Thyroid gland (tissue), 4 donors: ENCODE data around the gene GRB10. TPM values are rescaled to one million over a fixed set of nuclear protein-coding genes. Genes with fewer than 3 reads are reported as not detected.

Experiments used
- DNase-seq, 2 donors: peaks; one replicate each; pipeline ENCODE4 v3.0.0-alpha.2; 2019
- H3K27ac ChIP-seq, 3 donors: fragments of 200-600 bp; sonication (generic); 1 replicate in 2 of 3; 2 replicates in 1 of 3; pipeline ENCODE4 v1.5.1; 2016 to 2019; ENCODE audit warnings: mild to moderate bottlenecking in 1 of 3, moderate library complexity in 1 of 3
- H3K27me3 ChIP-seq: fragments of 200-600 bp; sonication (generic); one replicate; pipeline ENCODE4 v1.5.1; 2019
- H3K36me3 ChIP-seq, 2 donors: fragments of 200-600 bp; sonication (generic); one replicate each; pipeline ENCODE4 v1.5.1; 2016 to 2019
- H3K4me1 ChIP-seq, 2 donors: fragments of 200-600 bp; sonication (generic); one replicate each; pipeline ENCODE4 v1.5.1; 2017 to 2019
- H3K4me3 ChIP-seq, 3 donors: fragments of 200-600 bp; sonication (generic); replicated peaks in 1 of 3; 1 replicate in 2 of 3; 2 replicates in 1 of 3; pipeline ENCODE4 v1.5.1; 2016; ENCODE audit warnings: mild to moderate bottlenecking in 1 of 3
- H3K9me3 ChIP-seq: fragments of 200-600 bp; sonication (generic); one replicate; pipeline ENCODE4 v1.5.1; 2017
- CTCF ChIP-seq, 6 experiments: fragments of 200-600 bp in 3 of 6; fragments of 450-650 bp in 3 of 6; sonication (generic) in 3 of 6; IDR thresholded peaks; one replicate each; pipeline ENCODE4 v1.5.1; 2016 to 2019; ENCODE audit warnings: antibody characterized with exemption in 6 of 6, mild to moderate bottlenecking in 2 of 6, inconsistent platforms in 1 of 6, moderate library complexity in 1 of 6
- POLR2A ChIP-seq, 2 donors: fragments of 450-650 bp; IDR thresholded peaks; one replicate each; pipeline ENCODE4 v1.6.1; 2017; ENCODE audit warnings: antibody characterized with exemption in 2 of 2, mild to moderate bottlenecking in 2 of 2, moderate library complexity in 1 of 2
- WGBS, 2 donors: methylation state at CpG; one replicate each; pipeline ENCODE4 v1.1.5; 2017; 5-methylcytosine and 5-hydroxymethylcytosine counted together
- intact Hi-C: fragments of 100-400 bp; cut with DNase I; formaldehyde crosslinking; loops from one replicate; pipeline ENCODE4 v1.15.1; 2023
- total RNA-seq, 4 donors: library from RNA; depleted of rRNA; stranded (reverse); fragments of >200 nt; gene quantifications; one replicate each; pipeline ENCODE4 v1.2.3, GENCODE V29; 2016

Gene GRB10
- total RNA-seq, 4 donors from 2014 or later = 21.3 to 99.2 (median 39.6) TPM

- no peak for DNase-seq
- intact Hi-C loops = no loop called here
- H3K27me3 ChIP-seq = no peaks in the 10 kb centered on the region
- no peaks in the 10 kb centered on the region for H3K4me1 ChIP-seq
- no peak overlapping the region for H3K4me3 ChIP-seq
- H3K9me3 ChIP-seq = no peaks in the 10 kb centered on the region
- no peak overlapping the region for H3K27ac ChIP-seq
- H3K36me3 ChIP-seq = peaks cover 0 to 4% of the 10 kb centered on the region in 2 donors
- TF ChIP-seq POLR2A (IDR thresholded peaks at IDR 0.05) (no peak), CTCF (IDR thresholded peaks at IDR 0.05) (no peak)
- 84 to 86% methylated on average over 7 of the region's 7 CpGs for WGBS, 2 donors
Measured at GRCh38 chr7:50594734-50595485, 187.8 kb downstream of the GRB10 start.

GRCh38 chr7:50594136-50594535 is 188.6 kb downstream of the GRB10 start:
- no peaks in the 10 kb centered on the region for H3K4me1 ChIP-seq
- H3K9me3 ChIP-seq = no peaks in the 10 kb centered on the region
- no peak for DNase-seq
- intact Hi-C loops = no loop called here
- 81 to 91% methylated on average over 4 of the region's 4 CpGs for WGBS, 2 donors
- no peaks in the 10 kb centered on the region for H3K27me3 ChIP-seq
- no peak overlapping the region for H3K27ac ChIP-seq
- H3K36me3 ChIP-seq = peaks cover 0 to 4% of the 10 kb centered on the region in 2 donors
- H3K4me3 ChIP-seq = no peak overlapping the region
- TF ChIP-seq POLR2A (IDR thresholded peaks at IDR 0.05) = no peak
- no peak for TF ChIP-seq CTCF (IDR thresholded peaks at IDR 0.05)

GRCh38 chr7:50592940-50593339 is 189.8 kb downstream of the GRB10 start:
- H3K9me3 ChIP-seq = no peaks in the 10 kb centered on the region
- WGBS, 2 donors = 88 to 94% methylated on average over 13 of the region's 13 CpGs
- intact Hi-C loops = no loop called here
- H3K4me1 ChIP-seq = no peaks in the 10 kb centered on the region
- no peak overlapping the region for H3K27ac ChIP-seq
- no peaks in the 10 kb centered on the region for H3K27me3 ChIP-seq
- DNase-seq = no peak
- no peak for TF ChIP-seq CTCF (IDR thresholded peaks at IDR 0.05)
- TF ChIP-seq POLR2A (IDR thresholded peaks at IDR 0.05) = no peak
- no peak overlapping the region for H3K4me3 ChIP-seq
- peaks cover 0 to 4% of the 10 kb centered on the region in 2 donors for H3K36me3 ChIP-seq

GRCh38 chr7:50591480-50592438 is 190.9 kb downstream of the GRB10 start:
- peaks cover 0 to 4% of the 10 kb centered on the region in 2 donors for H3K36me3 ChIP-seq
- intact Hi-C loops = no loop called here
- no peak for TF ChIP-seq CTCF (IDR thresholded peaks at IDR 0.05)
- no peak overlapping the region for H3K27ac ChIP-seq
- H3K9me3 ChIP-seq = no peaks in the 10 kb centered on the region
- DNase-seq = no peak
- 74 to 79% methylated on average over 21 of the region's 21 CpGs for WGBS, 2 donors
- H3K4me3 ChIP-seq = no peak overlapping the region
- no peaks in the 10 kb centered on the region for H3K4me1 ChIP-seq
- H3K27me3 ChIP-seq = no peaks in the 10 kb centered on the region

- WGBS, 2 donors = 86 to 92% methylated on average over 5 of the region's 5 CpGs
- H3K4me3 ChIP-seq = no peak overlapping the region
- TF ChIP-seq CTCF (IDR thresholded peaks at IDR 0.05) (no peak), POLR2A (IDR thresholded peaks at IDR 0.05) (no peak)
- no peaks in the 10 kb centered on the region for H3K9me3 ChIP-seq
- H3K4me1 ChIP-seq = no peaks in the 10 kb centered on the region
- H3K27me3 ChIP-seq = no peaks in the 10 kb centered on the region
- no peak for DNase-seq
- intact Hi-C loops = no loop called here
- peaks cover 0 to 4% of the 10 kb centered on the region in 2 donors for H3K36me3 ChIP-seq
- H3K27ac ChIP-seq = no peak overlapping the region
Measured at GRCh38 chr7:50591098-50591479, 191.6 kb downstream of the GRB10 start.
